HG03103 (cell line): ENCODE results near the gene TSPAN5.
A peak's percentile ranks its signal among the peaks of the same experiment; 100 is the strongest.

Source experiments
- ATAC-seq: cut with Tn5 transposase; IDR thresholded peaks from one replicate; pipeline ENCODE4 v1.9.1; 2021; ENCODE audit warnings: low read depth; ENCODE audit not compliant: unreplicated experiment

The TSPAN5 gene

DNA sequence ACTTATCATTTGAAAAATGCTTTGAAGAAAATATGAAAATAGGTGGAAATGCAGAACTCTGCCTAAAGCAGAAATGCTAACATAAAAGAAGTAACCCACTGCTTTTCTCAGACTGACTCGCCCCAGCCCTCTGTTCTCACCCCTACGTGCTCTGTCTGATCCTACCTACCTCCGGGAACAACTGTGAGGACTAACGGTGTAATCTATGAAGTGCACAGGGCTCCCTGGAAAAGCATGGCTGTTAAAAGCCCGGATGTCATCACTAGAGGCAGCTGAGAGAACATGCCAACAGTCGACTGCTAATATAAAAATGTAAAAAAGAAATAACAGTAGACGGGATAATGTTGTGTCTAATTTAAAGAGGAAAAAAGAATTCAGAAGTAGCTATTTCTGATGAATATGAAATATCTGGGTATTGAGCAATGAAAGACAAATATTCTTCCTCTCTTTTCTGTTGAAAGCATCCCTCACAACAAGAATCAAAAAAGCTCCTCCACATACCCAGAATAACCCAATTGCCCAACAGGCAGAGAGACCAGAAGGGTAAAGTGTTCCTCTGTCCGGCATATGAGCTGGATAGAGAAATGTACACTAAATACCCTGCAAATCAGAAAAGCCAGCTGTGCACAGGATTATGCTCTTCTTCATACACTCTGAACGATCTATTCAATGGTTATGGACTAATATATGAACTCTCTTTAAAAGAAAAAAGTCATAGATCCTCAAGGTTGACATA, 130.7 kb downstream of the TSPAN5 start:
- no peak for ATAC-seq

DNA sequence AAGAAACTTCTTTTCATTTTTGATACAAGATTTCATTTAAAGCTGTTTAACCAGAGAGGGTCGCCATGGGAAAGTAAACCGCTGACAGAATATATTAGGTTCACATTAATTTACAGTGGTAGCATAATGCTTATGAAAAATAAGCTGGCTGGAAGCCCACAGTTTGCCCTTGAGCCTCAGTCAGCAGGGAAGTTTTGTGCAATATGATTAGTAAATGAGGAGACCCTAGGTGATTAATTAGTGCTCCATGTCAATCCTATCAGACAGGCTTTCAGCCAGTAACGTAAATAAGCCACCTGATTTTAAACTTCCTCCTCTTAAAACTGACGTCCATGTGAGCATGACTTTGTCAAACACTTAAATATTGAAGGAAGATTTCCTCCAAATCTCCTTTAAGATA, 134.2 kb downstream of the TSPAN5 start:
- no peak for ATAC-seq

DNA sequence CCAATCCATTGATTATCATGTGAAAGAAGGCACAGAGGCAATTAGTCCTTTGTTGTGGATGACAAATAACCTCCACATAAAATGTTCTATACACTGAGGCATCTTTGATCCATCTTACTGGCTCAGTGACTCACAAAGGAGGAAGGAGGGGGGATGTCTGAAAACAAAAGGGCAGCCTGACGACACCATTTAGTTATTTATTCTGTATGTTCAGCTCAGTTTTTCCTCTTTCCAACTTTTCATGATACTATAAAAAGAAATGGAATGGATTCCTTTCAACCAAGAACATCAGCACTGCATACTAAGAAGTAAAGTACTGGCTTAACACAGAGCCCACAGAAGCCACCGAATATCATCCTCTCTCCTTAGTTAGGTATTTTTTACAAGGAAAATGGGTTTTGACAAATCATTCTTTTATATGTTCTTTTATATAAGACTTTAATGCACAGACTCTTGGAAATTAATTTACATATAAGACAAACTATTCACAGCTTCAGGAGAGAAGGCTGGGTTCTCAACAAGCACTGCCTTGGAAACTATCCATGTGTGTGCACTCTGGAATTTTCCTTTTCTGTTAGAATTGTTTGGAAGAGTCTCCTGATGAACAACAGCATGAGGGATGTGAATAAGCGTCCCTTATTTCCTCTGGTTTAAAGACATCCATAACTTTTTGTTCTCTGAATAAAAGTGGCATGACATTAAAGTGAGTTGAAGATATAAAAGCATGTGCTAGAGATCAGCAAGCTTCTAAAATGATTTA, 135.6 kb downstream of the TSPAN5 start:
- ATAC-seq, result no peak

DNA sequence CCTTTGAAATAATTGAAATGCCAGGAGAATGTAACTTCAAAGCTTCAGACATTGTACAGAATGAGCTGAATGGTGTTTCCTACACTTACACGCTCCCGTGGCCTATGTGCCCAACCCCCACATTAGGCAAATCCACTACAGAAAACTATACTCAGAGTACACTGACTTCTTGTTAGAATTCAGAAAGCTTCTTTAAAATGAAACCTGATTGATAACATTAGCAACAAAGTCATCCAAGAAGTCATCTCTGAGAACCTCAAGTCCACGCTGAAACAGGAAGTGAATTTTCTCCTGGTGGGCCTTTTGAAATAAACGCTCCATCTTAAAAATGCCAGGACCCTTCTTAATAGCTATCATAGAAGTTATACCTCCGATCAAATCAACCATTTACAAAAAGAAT, 136.3 kb downstream of the TSPAN5 start:
- no peak for ATAC-seq

DNA sequence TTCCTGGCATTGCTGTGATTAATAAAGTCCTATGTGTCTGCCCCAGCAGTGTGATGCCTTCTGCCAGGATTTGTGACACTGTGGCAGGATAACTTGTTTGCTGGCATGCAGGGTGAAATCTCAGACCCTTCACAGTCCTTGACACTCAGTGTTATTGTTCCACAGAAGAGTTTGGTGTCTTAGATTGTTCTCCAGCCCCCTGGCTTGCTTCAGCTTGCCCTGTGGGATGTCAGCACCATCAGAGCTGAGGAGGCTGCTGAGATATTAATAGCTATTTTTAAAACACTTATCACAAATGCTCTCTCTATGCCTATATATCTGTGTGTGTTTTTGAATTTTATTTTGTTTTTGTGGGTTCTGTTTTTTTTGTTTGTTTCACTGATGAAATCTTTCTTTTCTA, 136.9 kb downstream of the TSPAN5 start:
- no peak for ATAC-seq

DNA sequence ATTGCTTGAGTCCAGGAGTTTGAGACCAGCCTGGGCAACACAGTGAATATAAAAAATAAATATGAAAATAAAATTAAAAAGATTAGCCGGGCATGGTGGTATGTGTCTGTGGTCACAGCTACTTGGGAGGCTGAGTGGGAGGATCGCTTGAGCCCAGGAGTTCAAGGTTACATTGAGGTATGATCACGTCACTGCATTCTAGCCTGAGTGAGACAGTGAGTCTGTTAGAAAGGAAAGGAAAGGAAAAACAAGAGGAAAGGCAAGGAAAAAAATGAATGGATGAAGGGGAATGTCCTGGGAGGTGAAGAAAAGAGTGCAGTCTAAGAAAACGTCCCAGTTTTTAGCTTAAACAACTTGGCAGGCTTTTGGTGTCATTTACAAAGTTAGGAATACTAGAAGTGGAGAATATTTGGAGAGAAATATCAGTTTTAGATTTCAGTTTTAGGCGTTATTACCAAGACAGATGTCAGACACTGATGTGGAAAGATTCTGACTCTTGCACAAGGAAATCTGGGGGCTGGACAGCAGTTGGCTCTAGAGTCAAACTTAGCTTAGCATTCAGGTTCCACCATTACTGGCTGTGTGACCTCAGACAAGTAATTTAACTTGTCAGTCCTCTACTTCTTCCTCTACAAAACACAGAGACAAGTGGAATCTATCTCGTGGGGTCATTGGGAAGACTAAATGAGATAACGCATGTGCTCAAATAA, 139.0 kb downstream of the TSPAN5 start:
- no peak for ATAC-seq

DNA sequence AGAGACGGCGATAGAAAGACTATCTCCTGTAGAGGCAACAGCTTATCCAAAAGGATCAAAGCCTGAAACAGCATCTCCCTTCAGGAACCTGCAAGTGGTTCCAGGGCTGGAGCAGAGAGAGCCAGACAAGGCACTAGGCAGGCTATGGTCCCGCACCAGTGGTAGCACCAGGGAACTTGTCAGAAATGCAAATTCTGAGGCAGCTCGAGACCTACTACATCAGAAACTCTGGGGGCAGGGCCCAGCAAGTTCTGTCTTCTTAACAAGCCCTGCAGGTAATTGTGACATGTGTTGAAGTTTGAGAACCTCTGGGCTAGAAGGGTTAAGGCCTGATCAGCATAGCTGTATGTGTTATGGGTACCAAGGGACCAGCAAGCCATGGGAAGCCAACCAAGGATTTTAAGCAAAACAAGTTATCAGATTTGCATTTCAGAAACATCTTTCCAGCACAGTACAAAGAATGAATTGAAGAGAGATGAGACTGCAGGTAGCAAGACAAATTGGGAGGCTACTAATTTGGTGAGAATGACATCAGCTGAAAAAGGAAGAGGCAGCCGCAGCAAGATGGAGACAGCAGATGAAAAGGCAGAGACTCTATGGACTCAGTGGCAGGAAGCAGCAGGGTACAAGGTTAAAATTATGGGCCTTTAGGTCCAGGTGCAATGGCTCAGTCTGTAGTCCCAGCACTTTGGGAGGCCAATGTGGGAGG, 139.7 kb downstream of the TSPAN5 start:
- ATAC-seq, result peak; percentile 96

DNA sequence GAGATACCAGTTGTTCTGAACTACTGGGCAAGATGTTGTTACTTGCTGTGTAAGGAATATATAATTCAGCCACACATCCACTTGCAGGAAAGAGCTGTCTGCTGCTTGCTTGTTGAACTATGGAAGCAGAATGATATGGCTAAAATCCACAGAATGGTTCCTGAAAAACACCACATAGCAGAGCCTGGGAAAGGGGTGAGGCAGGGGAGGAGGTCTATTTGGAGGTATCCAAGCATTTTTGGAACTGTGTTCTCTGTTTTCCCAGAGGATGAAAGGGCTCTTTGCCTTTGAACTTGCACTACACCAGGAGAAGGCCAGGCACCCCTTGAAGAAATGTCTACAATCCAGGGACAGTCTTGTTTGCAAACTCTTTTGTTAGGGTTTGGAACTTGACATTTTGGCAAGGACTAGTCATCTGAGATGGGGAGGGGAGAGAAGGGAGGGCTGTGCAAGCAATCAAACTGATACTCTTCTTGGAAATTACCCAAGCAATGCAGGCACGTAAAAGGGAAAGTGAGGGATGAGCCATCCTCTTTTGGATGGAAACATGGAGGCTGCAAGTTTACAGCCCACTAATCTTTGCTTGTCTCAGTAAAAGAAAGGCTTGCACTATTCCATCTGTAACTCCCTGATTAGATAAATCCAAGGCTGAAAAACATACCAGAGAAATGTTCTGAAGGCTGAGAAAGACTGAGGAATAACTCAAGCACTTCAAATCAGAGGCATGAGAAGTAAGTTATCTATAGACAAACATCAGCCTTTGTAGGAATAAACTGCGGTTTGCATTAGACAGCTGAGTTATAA, 141.0 kb downstream of the TSPAN5 start:
- no peak for ATAC-seq

DNA sequence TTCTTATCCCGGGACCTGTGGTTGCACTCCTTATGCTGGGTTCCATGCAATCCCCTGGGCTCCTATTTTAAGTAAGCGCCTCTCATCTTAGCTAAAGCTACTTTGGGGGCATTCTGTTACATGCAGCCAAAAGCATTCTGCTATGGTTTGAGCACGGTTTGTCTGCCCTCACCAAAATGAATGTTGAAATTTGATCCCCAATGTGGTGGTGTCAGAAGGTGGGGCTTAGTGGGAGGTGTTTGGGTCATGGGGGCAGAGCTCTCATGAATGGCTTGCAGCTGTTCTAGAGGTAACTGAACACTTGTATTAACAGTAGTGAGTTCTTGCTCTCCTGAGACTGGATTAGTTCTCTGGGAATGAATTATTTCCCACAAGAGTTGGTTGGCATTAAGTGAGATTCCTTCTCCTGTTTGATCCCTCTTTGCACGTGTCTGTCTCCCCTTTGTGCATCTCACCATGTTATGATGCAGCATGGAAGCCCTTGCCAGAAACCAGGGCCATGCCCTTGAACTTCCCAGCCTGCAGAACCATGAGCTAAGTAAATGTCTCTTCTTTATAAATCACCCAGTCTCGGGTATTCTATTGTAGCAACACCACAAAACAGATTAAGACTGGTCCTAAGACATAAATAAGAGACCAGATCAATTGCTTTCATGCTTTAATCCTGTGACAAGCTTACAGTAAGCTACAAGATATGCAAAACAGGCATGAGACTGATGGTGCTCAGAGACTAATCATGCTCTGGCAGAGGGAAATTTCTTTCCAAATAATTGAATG, 141.8 kb downstream of the TSPAN5 start:
- no peak for ATAC-seq

DNA sequence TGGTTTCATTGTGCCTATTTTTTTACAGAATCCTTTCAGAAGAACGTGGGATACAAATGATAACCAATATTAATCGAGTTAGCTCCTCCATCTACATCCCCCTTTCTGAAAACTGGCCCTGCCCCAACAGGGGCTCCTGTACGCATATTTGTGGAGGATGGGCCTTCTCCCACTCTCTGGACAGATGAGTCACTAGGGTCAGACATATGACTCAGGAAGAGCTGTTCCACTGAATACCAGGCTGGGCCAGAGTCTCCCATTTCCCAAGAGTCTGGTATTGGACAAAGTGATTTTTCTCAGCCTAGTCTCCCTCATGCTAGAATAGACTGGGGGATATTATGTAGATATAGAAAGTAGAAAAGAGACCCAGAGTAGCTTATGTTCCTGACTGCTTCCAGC, 142.4 kb downstream of the TSPAN5 start:
- ATAC-seq, result no peak

DNA sequence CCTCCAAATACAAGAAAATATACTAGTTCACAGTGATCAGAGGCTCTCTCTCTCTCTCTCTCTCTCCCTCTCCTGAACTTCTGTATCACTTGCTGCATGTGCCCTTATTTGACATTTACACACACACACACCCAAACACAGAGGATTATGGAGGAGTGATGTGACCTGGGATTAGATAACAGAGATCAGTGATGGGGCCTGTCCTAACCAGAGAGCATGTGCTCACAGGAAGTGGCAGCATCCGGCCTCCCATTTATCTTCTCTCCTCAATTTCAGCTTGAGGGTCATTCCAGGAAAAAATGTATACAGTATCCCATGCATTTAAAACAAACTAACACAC, 143.0 kb downstream of the TSPAN5 start:
- ATAC-seq, result no peak

DNA sequence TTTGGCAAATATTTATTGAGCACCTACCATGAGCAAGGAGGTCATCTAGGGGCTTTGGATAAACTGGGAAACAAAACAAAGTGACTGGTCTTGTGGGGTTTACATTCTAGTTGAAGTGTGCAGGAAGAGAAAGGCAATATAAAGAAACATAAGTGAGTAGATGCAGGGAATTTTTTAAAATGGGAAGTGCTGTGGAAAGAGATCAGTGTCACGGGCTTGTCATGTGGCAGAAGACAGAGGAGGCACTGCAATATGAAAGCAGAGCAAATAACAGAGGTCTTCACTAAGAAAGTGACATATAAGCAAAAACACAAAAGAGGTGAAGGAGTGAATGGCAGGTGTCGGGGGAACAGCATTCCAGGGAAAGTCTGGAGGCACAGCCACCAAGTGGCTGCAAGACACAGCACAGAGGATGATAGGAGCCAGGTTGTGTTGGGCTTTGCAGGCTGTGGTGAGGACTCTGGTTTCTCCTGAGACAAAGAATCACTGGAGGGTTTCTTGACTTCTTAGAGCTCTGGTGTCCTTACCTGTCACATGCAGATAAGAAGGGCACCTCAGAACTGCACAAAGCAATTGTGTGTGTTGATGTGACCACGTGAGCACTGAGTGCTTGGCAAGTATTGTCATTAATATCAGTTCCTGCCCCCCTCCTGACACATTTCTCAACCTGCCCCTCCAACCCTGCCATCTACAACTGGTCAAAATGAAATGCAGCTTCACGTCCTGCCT, 143.5 kb downstream of the TSPAN5 start:
- no peak for ATAC-seq

DNA sequence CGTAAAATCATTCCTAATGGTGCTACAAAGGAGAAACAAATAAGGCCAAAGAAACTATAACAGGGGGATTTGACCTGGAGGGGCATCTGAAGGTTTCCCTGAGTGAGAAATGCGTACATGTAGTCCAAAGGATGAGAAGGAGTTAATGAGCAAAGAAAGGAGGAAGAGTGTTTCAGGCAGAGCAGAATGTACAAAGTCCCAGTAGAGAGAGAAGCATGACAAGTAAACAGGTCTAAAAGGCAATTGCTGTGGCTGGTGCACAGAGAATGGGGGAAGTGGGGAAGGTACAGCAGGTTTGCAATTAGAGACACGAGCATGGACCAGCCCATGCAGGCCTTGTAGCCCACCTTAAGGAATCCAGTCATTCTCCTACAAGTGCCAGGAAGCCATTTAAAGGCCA, 145.5 kb downstream of the TSPAN5 start:
- ATAC-seq, result no peak

DNA sequence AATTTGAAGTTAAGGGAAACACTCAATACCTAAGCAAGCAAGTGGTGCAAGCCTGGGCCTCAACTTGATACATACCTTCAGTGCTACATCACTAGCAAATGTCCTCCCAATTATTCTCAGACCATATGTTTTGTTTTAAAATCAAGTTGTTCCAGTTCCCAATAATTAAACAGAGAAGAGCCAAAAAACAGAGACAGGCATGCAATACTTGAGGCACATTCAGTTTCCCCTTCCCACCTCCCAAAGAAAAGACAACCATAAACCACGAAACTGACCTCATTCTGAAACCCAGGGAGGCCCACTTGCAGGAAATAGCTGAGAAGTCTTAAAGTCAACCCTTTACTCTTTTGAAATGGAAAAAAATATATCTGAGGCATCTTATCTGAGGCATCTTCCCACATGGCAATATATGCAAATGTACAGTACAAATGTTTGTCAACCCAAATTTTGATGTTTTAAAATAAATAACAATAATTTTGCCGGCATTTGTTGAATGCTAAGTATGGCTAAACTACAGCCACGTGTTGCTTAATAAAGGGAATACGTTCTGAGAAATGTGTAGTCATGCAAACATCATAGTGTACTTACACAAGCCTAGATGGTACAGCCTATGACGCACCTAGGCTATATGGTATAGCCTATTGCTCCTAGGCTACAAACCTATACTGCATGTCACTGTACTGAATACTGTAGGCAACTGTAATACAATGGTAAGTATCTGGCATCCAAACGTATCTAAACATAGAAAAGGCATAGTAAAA, 147.5 kb downstream of the TSPAN5 start:
- no peak for ATAC-seq

DNA sequence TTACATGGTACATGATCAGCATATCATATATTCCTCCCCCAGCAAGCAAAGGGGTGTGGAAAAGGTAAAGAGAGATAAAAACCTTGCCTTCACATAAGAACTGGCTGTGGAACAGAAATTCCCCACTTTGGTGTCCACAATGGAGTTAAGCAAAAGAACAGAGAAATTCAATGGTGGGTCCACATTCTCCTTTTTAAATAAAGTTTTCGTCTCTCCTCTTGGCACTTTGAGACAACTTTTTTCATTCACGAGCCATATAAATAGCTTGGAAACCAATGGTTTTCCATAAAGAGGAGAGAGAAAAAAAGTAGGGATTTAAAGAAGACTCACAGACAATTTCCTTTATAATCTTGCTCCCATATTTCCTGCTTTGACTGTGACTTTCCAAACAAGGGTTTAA, 148.1 kb downstream of the TSPAN5 start:
- ATAC-seq, result no peak

DNA sequence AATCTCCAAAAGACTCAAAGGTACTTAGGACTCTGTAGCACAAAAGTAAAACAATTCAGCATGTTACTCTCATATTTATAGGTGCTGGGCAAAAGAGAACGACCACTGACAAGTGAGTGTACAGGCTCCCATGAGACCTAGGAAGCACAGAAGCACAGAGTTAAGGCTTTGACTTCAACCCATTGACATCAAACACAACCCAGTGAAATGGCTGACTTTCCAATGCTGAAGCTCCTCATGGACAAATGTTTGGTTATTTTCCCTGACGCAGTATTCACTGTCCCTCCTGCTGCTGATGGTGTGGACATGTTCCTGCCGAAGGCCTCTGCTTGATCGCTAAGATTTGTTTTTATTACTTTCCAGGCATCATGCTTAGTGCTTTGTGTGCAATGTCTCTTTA, 148.7 kb downstream of the TSPAN5 start:
- ATAC-seq, result no peak

DNA sequence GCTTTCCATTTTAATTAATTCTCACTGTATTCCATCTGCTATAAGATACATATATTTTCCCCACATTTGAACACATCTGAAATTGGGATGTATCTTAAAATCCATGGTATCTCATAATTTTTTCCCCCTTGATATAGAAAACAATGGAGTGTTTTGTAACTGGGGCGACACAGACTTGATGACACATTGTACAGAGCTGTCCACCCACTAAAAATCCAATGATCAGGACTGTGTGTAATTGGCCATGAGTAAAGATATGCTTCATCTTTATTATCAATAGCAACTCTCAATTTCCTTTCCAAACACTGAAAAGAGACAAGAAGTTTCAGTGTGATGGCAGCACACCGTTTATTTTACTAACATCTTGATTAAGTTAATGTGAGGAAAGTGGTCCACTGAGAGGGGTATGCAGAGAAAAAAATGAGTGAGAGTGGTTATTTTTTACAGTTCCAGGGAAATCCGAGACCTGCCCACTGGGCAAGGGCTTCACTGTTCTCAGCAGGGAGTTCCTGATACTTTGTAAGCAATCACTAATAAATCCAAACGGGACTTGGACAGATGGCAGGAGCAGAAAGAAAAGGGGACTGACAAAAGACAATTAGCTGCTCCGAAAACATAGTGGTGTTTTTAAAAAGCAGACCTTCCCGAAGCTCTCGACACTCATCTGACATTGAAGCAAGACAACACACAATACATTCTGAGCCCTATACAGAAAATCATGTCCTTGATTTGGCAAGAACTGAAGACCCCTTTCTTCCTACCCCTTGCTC, 149.4 kb downstream of the TSPAN5 start:
- ATAC-seq, result no peak
